ENCODE results near the gene AGPAT4. TPM values are rescaled to one million over a fixed set of nuclear protein-coding genes. Genes with fewer than 3 reads are reported as not detected.

Gene AGPAT4
- polyA plus RNA-seq, 1 experiment: 3.7 TPM

DNA sequence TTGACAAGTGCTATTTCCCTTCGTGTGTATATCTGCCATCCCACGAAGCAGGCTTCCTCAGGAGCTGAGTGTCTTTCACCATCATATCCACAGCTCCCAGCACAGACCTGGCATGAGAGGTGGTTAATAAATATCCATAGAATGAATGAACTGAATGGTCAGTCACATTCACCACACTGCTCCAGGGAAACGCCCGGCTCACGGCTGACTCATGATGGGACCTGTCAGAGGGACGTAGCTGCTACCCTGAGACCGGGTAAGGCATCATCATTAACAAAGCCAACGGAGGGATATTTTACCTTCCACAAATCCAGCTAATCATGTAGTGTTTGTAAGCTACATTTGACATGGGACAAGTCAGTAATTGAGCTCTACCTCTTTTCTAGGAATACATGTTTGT lies 12.5 kb downstream of the AGPAT4 start:
- no peak for DNase-seq (ENCODE audit: low read depth)
- POLR2A ChIA-PET: no interaction called here
- Histone ChIP-seq H3K27me3 (ENCODE audit: control insufficient read depth, insufficient read depth, low read length) (no peaks in the 10 kb centered on the region), H3K4me3 (ENCODE audit: low read depth, low read length) (no peak overlapping the region), H3K36me3 (ENCODE audit: control insufficient read depth, insufficient read depth, low read length) (no peaks in the 10 kb centered on the region; the same call in 1 of the 2 replicates)
- CTCF ChIA-PET: interaction anchor here (1.0 kb wide), 1 partner anchor 26 kb away, joined by 3 read pairs; no protein-coding TSS in a partner anchor
- TF ChIP-seq, protein P1, sequence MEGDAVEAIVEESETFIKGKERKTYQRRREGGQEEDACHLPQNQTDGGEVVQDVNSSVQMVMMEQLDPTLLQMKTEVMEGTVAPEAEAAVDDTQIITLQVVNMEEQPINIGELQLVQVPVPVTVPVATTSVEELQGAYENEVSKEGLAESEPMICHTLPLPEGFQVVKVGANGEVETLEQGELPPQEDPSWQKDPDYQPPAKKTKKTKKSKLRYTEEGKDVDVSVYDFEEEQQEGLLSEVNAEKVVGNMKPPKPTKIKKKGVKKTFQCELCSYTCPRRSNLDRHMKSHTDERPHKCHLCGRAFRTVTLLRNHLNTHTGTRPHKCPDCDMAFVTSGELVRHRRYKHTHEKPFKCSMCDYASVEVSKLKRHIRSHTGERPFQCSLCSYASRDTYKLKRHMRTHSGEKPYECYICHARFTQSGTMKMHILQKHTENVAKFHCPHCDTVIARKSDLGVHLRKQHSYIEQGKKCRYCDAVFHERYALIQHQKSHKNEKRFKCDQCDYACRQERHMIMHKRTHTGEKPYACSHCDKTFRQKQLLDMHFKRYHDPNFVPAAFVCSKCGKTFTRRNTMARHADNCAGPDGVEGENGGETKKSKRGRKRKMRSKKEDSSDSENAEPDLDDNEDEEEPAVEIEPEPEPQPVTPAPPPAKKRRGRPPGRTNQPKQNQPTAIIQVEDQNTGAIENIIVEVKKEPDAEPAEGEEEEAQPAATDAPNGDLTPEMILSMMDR (IDR thresholded peaks at IDR 0.05; ENCODE audit: insufficient read depth, low read depth, low read length): no peak

DNA sequence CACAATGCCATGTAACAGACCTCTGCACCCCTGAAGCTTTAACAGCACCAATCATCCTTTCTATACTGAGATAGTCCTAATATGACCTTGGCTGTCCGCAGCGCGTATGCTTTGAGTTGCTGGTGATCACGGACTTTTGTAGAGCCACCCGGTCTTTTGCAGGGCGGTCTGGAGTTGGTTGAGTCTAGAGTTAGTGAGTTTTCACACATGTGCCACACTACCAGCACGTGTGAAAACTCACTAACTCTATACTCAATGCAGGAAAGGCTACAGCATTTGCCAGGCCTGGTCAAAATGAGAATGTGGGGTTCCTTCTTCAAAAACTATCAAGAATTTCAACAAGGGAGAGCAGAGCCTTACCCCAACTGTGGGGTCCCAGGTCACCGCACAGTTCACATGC lies 14.6 kb downstream of the AGPAT4 start:
- Histone ChIP-seq H3K36me3 (ENCODE audit: control insufficient read depth, insufficient read depth, low read length) (no peaks in the 10 kb centered on the region; the same call in 1 of the 2 replicates), H3K4me3 (ENCODE audit: low read depth, low read length) (no peak overlapping the region), H3K27me3 (ENCODE audit: control insufficient read depth, insufficient read depth, low read length) (no peaks in the 10 kb centered on the region)
- TF ChIP-seq, protein P1 (IDR thresholded peaks at IDR 0.05; ENCODE audit: insufficient read depth, low read depth, low read length): no peak
- CTCF ChIA-PET: no interaction called here
- no peak for DNase-seq (ENCODE audit: low read depth)
- POLR2A ChIA-PET: no interaction called here

DNA sequence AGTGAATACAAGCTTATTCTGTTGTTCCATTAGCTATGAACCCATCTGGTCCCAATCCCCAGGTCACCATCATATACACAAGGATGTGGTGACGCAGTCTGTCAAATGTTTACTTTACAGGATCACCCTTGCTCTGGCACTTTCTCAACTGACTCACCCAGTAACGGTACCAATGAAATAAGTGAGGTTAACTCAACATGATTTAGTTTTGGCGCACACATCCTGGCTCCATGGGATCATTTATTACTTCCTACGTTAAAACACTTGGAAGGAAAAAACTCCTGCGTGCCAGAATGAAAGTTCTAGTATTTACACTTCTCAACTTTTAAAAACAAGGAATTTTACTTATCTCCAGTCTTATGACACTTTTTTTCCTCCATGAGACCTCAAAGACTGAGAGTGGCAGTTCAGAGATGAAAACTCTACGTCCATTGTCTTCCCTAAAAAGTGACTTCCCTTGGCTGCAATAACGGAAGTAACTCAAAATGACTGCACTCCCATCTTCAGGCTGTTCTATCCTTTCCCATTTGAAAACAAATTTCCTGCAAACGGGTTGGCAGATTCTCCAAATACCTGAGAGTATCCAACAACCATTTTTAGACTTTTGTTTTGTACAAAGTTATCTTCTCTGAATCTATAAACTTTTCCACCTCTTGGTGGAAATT lies 15.9 kb downstream of the AGPAT4 start:
- POLR2A ChIA-PET: interaction anchor here (0.5 kb wide), 1 partner anchor 16 kb away, joined by 10 read pairs; the partner anchor contains the start of gene AGPAT4
- TF ChIP-seq, protein P1 (IDR thresholded peaks at IDR 0.05; ENCODE audit: insufficient read depth, low read depth, low read length): no peak
- DNase-seq (ENCODE audit: low read depth): peak; percentile 87
- Histone ChIP-seq H3K4me3 (ENCODE audit: low read depth, low read length) (no peak overlapping the region), H3K36me3 (ENCODE audit: control insufficient read depth, insufficient read depth, low read length) (no peaks in the 10 kb centered on the region), H3K27me3 (ENCODE audit: control insufficient read depth, insufficient read depth, low read length) (no peaks in the 10 kb centered on the region)
- CTCF ChIA-PET: no interaction called here

DNA sequence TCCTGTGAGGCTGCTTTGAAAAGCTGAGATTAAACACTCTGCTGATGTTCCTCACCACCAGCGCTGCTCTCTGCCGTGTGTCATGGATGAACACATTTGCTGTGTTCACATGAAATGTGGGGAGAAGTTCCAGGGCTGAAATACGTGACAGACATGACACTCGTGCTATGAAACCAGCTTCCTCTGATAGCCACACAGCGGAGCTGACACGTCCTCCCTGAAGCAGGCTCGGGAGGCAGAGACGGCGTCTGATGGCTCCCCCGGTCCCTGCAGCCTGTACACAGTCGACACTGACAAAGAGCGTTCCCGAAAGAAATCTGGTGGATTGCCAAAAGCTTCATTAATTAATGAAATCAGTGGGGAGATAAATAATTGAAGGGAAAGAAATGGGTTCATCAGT lies 17.5 kb downstream of the AGPAT4 start:
- DNase-seq (ENCODE audit: low read depth): no peak
- CTCF ChIA-PET: no interaction called here
- POLR2A ChIA-PET: no interaction called here

DNA sequence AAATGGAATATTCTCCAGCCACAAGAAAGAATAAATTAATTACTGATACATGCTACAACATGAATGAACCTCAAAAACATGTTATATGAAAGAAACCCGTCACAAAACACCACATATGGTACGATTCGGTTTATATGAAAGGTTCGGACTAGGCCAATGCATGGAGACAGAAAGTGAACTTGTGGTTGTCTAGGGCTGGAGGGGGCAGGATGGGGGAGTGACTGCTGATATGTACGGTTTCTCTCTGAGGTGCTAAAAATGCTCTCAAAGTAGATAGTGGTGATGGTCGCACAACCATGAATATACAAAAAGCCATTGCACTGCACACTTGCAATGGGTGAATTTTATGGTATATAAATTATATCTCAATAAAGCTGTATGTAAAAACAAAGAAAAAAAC lies 18.3 kb downstream of the AGPAT4 start:
- Histone ChIP-seq H3K4me3 (ENCODE audit: low read depth, low read length) (no peak overlapping the region), H3K36me3 (ENCODE audit: control insufficient read depth, insufficient read depth, low read length) (no peaks in the 10 kb centered on the region; the same call in 1 of the 2 replicates), H3K27me3 (ENCODE audit: control insufficient read depth, insufficient read depth, low read length) (no peaks in the 10 kb centered on the region)
- DNase-seq (ENCODE audit: low read depth): no peak
- ChIA-PET POLR2A (no interaction called here), CTCF (interaction anchor here (1.5 kb wide), 1 partner anchor 12 kb away, joined by 5 read pairs; no protein-coding TSS in a partner anchor)
- TF ChIP-seq, protein P1 (IDR thresholded peaks at IDR 0.05; ENCODE audit: insufficient read depth, low read depth, low read length): no peak

More for the DNA sequence above, 17.5 kb downstream of the AGPAT4 start:
- Histone ChIP-seq H3K4me3 (ENCODE audit: low read depth, low read length) (no peak overlapping the region), H3K36me3 (ENCODE audit: control insufficient read depth, insufficient read depth, low read length) (no peaks in the 10 kb centered on the region; the same call in 1 of the 2 replicates), H3K27me3 (ENCODE audit: control insufficient read depth, insufficient read depth, low read length) (no peaks in the 10 kb centered on the region)
- TF ChIP-seq, protein P1 (IDR thresholded peaks at IDR 0.05; ENCODE audit: insufficient read depth, low read depth, low read length): no peak
